ENCODE data around the gene ERGIC2. TPM values are rescaled to one million over a fixed set of nuclear protein-coding genes. Genes with fewer than 3 reads are reported as not detected.

The ERGIC2 gene
- total and polyA plus RNA-seq, 2 donors (not counting 1 experiment from before 2014, with no cell fraction given), result 4.4 to 37.2 TPM

DNA sequence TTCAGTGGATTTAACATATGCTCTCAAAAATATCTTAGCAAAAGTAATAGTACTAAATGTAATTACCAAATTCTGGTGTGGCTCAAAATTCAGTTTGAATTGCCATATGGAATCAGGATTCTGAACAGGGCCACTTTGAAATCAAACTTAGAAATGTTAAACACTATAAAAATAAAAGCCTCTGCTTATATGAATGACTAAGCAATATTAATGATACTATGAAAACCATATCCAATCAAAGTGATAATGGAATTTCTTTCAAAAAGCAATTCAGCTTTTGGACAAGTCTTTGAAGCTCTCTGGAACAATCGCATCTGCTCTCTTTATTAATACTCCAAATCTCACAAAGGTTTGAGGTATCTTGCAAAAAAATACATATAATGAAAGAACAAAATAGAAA is 51.6 kb downstream of the ERGIC2 start:
- Mint-ChIP-seq H3K4me3 (no peak overlapping the region), H3K4me1 (no peaks in the 10 kb centered on the region), H3K9me3 (ENCODE audit: insufficient read depth) (peaks cover 2% of the 10 kb centered on the region), H3K27ac (no peak overlapping the region), H3K27me3 (no peaks in the 10 kb centered on the region)
- ATAC-seq (ENCODE audit: low read depth), result no peak
- Histone ChIP-seq H3K9ac (ENCODE audit: low read length) (no peak overlapping the region), H3K27ac (ENCODE audit: low read length in 2 of 2) (no peak overlapping the region), H4K20me1 (ENCODE audit: control insufficient read depth, insufficient read depth, low read length, poor library complexity, severe bottlenecking) (no peaks in the 10 kb centered on the region), H3K9me3 (ENCODE audit: control extremely low read depth in 1 of 3, control insufficient read depth in 2 of 3, insufficient read depth in 1 of 3, low read length in 2 of 3) (no peaks in the 10 kb centered on the region), H3K4me3 (ENCODE audit: control extremely low read depth in 1 of 5, extremely low read depth in 1 of 5, insufficient read depth in 1 of 5, low read depth in 2 of 5, low read length in 4 of 5) (no peak overlapping the region), H3K4me1 (ENCODE audit: control insufficient read depth in 2 of 2, insufficient read depth in 2 of 2, low read length in 2 of 2) (no peaks in the 10 kb centered on the region), H3K79me2 (ENCODE audit: control insufficient read depth, insufficient read depth, low read length) (no peaks in the 10 kb centered on the region), H3K27me3 (replicated peaks in 1 of 4; ENCODE audit: control extremely low read depth in 1 of 4, control insufficient read depth in 3 of 4, insufficient read depth in 4 of 4, low read length in 3 of 4) (no peaks in the 10 kb centered on the region), H3K4me2 (replicated peaks; ENCODE audit: low read depth, low read length, poor library complexity, severe bottlenecking) (no peak overlapping the region), H2AFZ (ENCODE audit: insufficient read depth, low read depth, low read length, poor library complexity, severe bottlenecking) (no peak overlapping the region), H3K36me3 (replicated peaks in 1 of 2; ENCODE audit: control extremely low read depth in 1 of 2, control insufficient read depth in 1 of 2, extremely low read depth in 1 of 2, insufficient read depth in 2 of 2, low read length in 1 of 2) (peaks cover 0 to 3% of the 10 kb centered on the region in 2 experiments)
- no peak for DNase-seq
- no peak for TF ChIP-seq EZH2 (IDR thresholded peaks at IDR 0.05; ENCODE audit: borderline replicate concordance, insufficient read depth, low read depth, low read length, poor library complexity, severe bottlenecking)
- TF ChIP-seq, protein P1, sequence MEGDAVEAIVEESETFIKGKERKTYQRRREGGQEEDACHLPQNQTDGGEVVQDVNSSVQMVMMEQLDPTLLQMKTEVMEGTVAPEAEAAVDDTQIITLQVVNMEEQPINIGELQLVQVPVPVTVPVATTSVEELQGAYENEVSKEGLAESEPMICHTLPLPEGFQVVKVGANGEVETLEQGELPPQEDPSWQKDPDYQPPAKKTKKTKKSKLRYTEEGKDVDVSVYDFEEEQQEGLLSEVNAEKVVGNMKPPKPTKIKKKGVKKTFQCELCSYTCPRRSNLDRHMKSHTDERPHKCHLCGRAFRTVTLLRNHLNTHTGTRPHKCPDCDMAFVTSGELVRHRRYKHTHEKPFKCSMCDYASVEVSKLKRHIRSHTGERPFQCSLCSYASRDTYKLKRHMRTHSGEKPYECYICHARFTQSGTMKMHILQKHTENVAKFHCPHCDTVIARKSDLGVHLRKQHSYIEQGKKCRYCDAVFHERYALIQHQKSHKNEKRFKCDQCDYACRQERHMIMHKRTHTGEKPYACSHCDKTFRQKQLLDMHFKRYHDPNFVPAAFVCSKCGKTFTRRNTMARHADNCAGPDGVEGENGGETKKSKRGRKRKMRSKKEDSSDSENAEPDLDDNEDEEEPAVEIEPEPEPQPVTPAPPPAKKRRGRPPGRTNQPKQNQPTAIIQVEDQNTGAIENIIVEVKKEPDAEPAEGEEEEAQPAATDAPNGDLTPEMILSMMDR (IDR thresholded peaks at IDR 0.05), result no peak
- ChIA-PET CTCF (interaction anchor here (1.3 kb wide), 1 partner anchor 12 kb away, joined by 4 read pairs; no protein-coding TSS in a partner anchor), POLR2A (no interaction called here)
- intact Hi-C loops (cut with micrococcal nuclease), result no loop called here
- no CpG with 5 or more reads among the region's 1 CpG for whole genome bisulfite sequencing (ENCODE audit: insufficient coverage)

DNA sequence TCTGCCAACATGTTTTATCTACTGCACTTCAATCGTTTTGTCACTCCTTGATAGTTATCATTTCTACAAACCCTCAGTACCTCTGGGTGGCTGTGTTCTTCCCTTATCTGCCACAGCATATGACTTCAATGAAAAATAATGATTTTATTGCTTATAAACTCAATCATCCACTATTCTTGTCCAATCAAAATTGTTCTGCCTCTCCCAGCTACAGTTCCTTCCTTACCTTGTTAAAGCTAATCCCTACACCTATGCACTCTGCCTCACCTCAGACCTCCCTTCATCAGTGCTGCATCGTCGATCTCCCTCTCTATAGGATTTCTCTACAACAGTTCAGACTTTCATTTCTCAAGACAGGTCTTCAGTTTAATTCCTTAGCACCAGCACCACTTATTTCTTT is 58.8 kb downstream of the ERGIC2 start:
- Histone ChIP-seq H3K9ac (ENCODE audit: low read length) (no peak overlapping the region), H2AFZ (ENCODE audit: insufficient read depth, low read depth, low read length, poor library complexity, severe bottlenecking) (no peak overlapping the region), H3K4me2 (replicated peaks; ENCODE audit: low read depth, low read length, poor library complexity, severe bottlenecking) (no peak overlapping the region), H3K79me2 (ENCODE audit: control insufficient read depth, insufficient read depth, low read length) (no peaks in the 10 kb centered on the region), H3K27ac (ENCODE audit: low read length in 2 of 2) (no peak overlapping the region), H3K4me3 (ENCODE audit: control extremely low read depth in 1 of 5, extremely low read depth in 1 of 5, insufficient read depth in 1 of 5, low read depth in 2 of 5, low read length in 4 of 5) (no peak overlapping the region), H3K4me1 (ENCODE audit: control insufficient read depth in 2 of 2, insufficient read depth in 2 of 2, low read length in 2 of 2) (no peaks in the 10 kb centered on the region), H3K9me3 (ENCODE audit: control extremely low read depth in 1 of 3, control insufficient read depth in 2 of 3, insufficient read depth in 1 of 3, low read length in 2 of 3) (peaks cover 0 to 3% (median 0%) of the 10 kb centered on the region in 3 donors), H4K20me1 (ENCODE audit: control insufficient read depth, insufficient read depth, low read length, poor library complexity, severe bottlenecking) (no peaks in the 10 kb centered on the region), H3K36me3 (replicated peaks in 1 of 2; ENCODE audit: control extremely low read depth in 1 of 2, control insufficient read depth in 1 of 2, extremely low read depth in 1 of 2, insufficient read depth in 2 of 2, low read length in 1 of 2) (no peaks in the 10 kb centered on the region), H3K27me3 (replicated peaks in 1 of 4; ENCODE audit: control extremely low read depth in 1 of 4, control insufficient read depth in 3 of 4, insufficient read depth in 4 of 4, low read length in 3 of 4) (no peaks in the 10 kb centered on the region)
- Mint-ChIP-seq H3K27me3 (no peaks in the 10 kb centered on the region), H3K4me1 (peaks cover 6% of the 10 kb centered on the region), H3K9me3 (ENCODE audit: insufficient read depth) (peaks cover 4% of the 10 kb centered on the region), H3K4me3 (no peak overlapping the region), H3K27ac (no peak overlapping the region)
- intact Hi-C loops (cut with micrococcal nuclease), result no loop called here
- ChIA-PET CTCF (no interaction called here), POLR2A (no interaction called here)
- 89% methylated on average over 2 of the region's 3 CpGs for WGBS (ENCODE audit: insufficient coverage)
- DNase-seq (no peak), ATAC-seq (ENCODE audit: low read depth) (no peak)
- no peak for TF ChIP-seq EZH2 (IDR thresholded peaks at IDR 0.05; ENCODE audit: borderline replicate concordance, insufficient read depth, low read depth, low read length, poor library complexity, severe bottlenecking)
- TF ChIP-seq, protein P1 (IDR thresholded peaks at IDR 0.05), result no peak
